ENCODE measurements around the gene VASH1.
A peak's percentile ranks its signal among the peaks of the same experiment; 100 is the strongest.

VASH1 gene

DNA sequence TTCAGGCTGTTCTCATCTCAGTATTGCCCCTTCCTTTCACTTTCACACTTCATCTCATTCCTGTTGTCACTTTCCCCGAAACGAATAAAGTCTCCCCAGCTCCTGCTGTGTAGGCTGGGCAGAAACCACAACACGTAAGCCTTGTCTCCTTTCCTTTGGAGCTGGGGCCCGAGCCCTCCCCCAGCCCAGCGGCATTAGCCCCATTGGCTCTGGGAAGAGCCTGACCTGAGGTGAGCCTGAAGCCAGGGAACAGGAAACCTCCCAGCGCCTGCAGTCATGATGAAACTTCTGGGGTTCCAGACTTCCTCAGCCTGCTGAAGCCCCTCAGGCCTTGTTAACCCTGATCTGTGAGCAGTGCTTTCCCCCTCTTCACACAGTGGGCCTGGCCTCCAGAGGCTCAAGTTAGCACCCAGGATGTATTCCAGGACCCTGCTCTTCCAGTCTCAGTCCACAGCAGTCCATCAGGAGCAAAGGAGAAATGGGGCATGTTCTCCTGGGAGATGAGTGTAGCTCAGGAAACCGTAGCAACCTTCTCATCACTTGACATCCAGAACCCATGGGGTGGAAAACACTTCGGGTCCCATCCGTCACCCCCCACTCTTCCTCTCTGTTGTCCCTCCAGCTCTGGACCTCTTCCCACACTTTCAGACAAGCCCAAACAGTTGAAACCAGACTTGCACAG lies 21.8 kb downstream of the VASH1 start:
- Mint-ChIP-seq H3K36me3 (ENCODE audit: low read depth) (peaks cover 51% of the 10 kb centered on the region), H3K27me3 (ENCODE audit: low read depth) (no peaks in the 10 kb centered on the region), H3K27ac (peak overlapping the region; percentile 50 to 85 (median 72)), H3K4me1 (peaks cover 51% of the 10 kb centered on the region), H3K9me3 (no peaks in the 10 kb centered on the region), H3K4me3 (no peak overlapping the region)
- TF ChIP-seq, protein P1, sequence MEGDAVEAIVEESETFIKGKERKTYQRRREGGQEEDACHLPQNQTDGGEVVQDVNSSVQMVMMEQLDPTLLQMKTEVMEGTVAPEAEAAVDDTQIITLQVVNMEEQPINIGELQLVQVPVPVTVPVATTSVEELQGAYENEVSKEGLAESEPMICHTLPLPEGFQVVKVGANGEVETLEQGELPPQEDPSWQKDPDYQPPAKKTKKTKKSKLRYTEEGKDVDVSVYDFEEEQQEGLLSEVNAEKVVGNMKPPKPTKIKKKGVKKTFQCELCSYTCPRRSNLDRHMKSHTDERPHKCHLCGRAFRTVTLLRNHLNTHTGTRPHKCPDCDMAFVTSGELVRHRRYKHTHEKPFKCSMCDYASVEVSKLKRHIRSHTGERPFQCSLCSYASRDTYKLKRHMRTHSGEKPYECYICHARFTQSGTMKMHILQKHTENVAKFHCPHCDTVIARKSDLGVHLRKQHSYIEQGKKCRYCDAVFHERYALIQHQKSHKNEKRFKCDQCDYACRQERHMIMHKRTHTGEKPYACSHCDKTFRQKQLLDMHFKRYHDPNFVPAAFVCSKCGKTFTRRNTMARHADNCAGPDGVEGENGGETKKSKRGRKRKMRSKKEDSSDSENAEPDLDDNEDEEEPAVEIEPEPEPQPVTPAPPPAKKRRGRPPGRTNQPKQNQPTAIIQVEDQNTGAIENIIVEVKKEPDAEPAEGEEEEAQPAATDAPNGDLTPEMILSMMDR (IDR thresholded peaks at IDR 0.05; ENCODE audit: unreplicated experiment in 3 of 3) = no peak

DNA sequence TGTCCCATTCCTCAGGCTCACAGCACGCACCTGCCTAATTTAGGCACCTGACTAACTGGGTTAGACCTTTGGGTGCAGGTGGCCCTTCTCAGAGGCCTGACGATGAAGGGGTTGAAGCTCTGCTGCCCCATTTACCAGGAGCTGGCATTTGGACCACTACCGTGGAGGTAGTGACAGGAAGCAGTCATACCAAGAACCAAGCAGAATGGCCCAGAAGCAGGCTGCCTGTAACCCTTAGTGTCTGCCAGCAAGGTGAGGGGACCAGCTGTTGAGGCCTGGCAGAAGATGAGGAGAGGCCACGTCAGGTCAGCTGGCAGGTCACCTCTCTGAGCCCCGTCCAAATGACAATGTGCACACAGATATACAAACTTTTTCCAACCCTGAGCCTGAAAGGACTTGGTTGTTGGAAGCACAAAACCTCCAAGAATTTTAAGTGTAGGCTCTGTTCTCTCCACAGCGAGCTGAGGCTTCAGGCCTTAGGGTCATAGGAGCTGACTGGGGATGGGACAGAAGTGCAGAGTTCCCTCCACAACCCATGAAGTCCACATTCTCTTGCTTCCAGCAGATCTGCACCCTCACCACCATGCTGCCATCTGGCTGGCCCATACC lies 23.1 kb downstream of the VASH1 start:
- no peak overlapping the region for H3K4me3 Mint-ChIP-seq
- H3K36me3 Mint-ChIP-seq (ENCODE audit: low read depth) = peaks cover 51% of the 10 kb centered on the region
- no peaks in the 10 kb centered on the region for H3K9me3 Mint-ChIP-seq
- H3K27ac Mint-ChIP-seq = peak overlapping the region; percentile 0 to 85 (median 1)
- TF ChIP-seq, protein P1 (IDR thresholded peaks at IDR 0.05; ENCODE audit: unreplicated experiment in 3 of 3) = no peak
- H3K4me1 Mint-ChIP-seq = peaks cover 42% of the 10 kb centered on the region
- H3K27me3 Mint-ChIP-seq (ENCODE audit: low read depth) = no peaks in the 10 kb centered on the region

DNA sequence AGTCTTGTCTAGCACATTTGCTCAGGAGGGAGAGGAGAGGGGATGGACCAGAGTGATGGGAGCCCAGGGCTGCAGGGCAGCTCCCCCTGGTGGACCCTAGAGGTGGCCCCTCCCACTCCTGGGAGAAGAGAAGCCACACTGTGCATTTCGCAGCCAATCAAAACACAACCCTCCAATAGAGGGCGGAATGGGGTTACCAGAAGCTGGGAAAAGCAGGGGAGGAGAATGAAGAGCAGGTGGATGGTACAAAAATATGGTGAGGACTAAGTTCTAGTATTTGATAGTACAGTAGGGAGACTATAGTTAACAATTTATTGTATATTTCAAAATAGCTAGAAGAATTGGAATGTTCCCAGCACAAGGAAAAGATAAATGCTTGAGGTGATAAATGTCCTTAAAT lies 23.6 kb downstream of the VASH1 start:
- H3K4me3 Mint-ChIP-seq = no peak overlapping the region
- H3K4me1 Mint-ChIP-seq = peaks cover 39% of the 10 kb centered on the region
- H3K9me3 Mint-ChIP-seq = no peaks in the 10 kb centered on the region
- TF ChIP-seq, protein P1 (IDR thresholded peaks at IDR 0.05; ENCODE audit: unreplicated experiment in 3 of 3) = peak; percentile 73 to 88 (median 81)
- H3K27ac Mint-ChIP-seq = peak overlapping the region; percentile 0 to 85 (median 1)
- H3K36me3 Mint-ChIP-seq (ENCODE audit: low read depth) = peaks cover 51% of the 10 kb centered on the region
- no peaks in the 10 kb centered on the region for H3K27me3 Mint-ChIP-seq (ENCODE audit: low read depth)

DNA sequence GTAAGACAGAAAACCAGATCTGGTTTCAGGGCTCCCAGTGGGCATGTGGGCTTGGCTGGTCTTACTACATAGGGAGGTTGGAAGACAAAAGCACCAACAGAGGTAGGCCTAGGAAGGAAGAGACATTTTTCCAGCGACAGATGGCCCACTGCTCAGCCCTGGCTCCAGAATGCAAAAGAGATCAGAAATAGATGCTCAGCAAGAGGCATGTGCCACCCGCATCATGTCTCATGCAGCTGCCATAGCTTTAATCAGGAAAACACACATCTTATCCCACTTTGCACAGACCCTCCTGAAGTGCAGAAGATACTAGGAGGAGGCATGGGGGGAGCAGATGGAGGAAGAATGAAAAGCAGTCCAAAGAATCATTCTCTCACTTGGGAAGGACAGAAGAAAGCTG lies 25.3 kb downstream of the VASH1 start:
- Mint-ChIP-seq H3K27ac (peak overlapping the region in 1 of 3 experiments; percentile 36), H3K36me3 (ENCODE audit: low read depth) (peaks cover 58% of the 10 kb centered on the region), H3K4me1 (peaks cover 28% of the 10 kb centered on the region), H3K27me3 (ENCODE audit: low read depth) (no peaks in the 10 kb centered on the region), H3K9me3 (peaks cover under 1% of the 10 kb centered on the region), H3K4me3 (no peak overlapping the region)
- TF ChIP-seq, protein P1 (IDR thresholded peaks at IDR 0.05; ENCODE audit: unreplicated experiment in 3 of 3) = no peak

DNA sequence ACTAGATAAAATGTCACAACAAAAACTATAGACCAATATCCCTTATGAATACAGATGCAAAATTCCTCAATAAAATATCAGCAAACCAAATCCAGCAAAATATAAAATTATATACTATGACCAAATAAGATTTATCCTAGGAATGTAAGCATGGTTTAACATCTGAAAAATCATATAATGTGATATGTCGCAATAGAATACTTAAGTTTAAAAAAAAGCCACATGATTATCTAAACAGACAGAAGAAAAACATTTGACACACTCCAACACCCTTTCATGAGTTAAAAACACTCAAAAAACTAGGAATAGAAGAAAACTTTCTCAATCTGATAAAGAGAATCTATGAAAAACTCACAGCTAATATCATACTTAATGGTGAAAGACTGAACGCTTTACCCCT lies 31.2 kb downstream of the VASH1 start:
- Mint-ChIP-seq H3K27ac (no peak overlapping the region), H3K4me3 (no peak overlapping the region), H3K9me3 (peaks cover 10% of the 10 kb centered on the region), H3K27me3 (ENCODE audit: low read depth) (no peaks in the 10 kb centered on the region), H3K36me3 (ENCODE audit: low read depth) (peaks cover 87% of the 10 kb centered on the region), H3K4me1 (no peaks in the 10 kb centered on the region)
- TF ChIP-seq, protein P1 (IDR thresholded peaks at IDR 0.05; ENCODE audit: unreplicated experiment in 3 of 3) = no peak

DNA sequence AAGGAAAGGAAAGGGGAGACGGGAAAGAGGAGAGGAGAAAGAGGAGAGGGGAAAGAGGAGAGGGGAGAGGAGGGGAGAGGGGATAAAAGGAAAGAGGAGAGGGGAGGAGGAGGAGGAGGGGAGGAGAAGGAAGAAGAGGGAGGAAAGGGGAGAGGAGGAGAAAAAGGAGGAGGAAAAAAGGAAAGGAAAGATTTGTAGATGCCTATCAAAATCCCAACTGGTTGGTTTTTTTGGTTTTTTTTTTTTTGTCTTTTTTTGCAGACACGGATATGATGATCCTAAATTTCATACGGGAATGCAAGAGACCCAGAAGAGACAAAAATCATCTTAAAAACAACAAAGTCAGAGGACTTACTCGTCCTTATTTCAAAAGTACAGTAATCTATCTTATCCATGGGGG lies 32.1 kb downstream of the VASH1 start:
- Mint-ChIP-seq H3K4me3 (no peak overlapping the region), H3K36me3 (ENCODE audit: low read depth) (peaks cover 89% of the 10 kb centered on the region), H3K27ac (no peak overlapping the region), H3K4me1 (no peaks in the 10 kb centered on the region), H3K9me3 (peaks cover 10% of the 10 kb centered on the region), H3K27me3 (ENCODE audit: low read depth) (no peaks in the 10 kb centered on the region)
- TF ChIP-seq, protein P1 (IDR thresholded peaks at IDR 0.05; ENCODE audit: unreplicated experiment in 3 of 3) = no peak
